Endothelial cell of umbilical vein (primary cell): ENCODE data around the gene RHOG.

Experiments
- EZH2 ChIP-seq: IDR thresholded peaks from 2 replicates; pipeline ENCODE4 v1.6.1; 2012; ENCODE audit warnings: borderline replicate concordance, low read depth, mild to moderate bottlenecking, moderate library complexity, low read length, inconsistent platforms; ENCODE audit not compliant: severe bottlenecking
- GATA2 ChIP-seq: IDR thresholded peaks from 2 replicates; pipeline ENCODE4 v1.7.0; 2011; ENCODE audit warnings: low read depth, mild to moderate bottlenecking, moderate library complexity, mixed read lengths, low read length; ENCODE audit not compliant: insufficient read length, insufficient read depth
- MYC ChIP-seq: IDR thresholded peaks from one replicate; pipeline ENCODE4 v1.6.1; 2011; ENCODE audit warnings: mild to moderate bottlenecking, low read depth, low read length
- POLR2AphosphoS5 ChIP-seq: IDR thresholded peaks from 2 replicates; pipeline ENCODE4 v1.6.1; 2012; ENCODE audit warnings: low read depth, mild to moderate bottlenecking, control low read depth, low read length, moderate library complexity; ENCODE audit not compliant: insufficient read depth
- TF ChIP-seq, protein P1 (sequence below), 2 donors: IDR thresholded peaks; 1 replicate in 1 of 2; 2 replicates in 1 of 2; pipeline ENCODE4 v1.5.1; 2011; ENCODE audit warnings: low read length in 2 of 2, mild to moderate bottlenecking in 2 of 2, moderate library complexity in 2 of 2, control low read depth in 1 of 2, inconsistent platforms in 1 of 2, low read depth in 1 of 2; ENCODE audit not compliant: insufficient read depth in 1 of 2; ENCODE audit errors: extremely low read depth in 1 of 2

DNA sequence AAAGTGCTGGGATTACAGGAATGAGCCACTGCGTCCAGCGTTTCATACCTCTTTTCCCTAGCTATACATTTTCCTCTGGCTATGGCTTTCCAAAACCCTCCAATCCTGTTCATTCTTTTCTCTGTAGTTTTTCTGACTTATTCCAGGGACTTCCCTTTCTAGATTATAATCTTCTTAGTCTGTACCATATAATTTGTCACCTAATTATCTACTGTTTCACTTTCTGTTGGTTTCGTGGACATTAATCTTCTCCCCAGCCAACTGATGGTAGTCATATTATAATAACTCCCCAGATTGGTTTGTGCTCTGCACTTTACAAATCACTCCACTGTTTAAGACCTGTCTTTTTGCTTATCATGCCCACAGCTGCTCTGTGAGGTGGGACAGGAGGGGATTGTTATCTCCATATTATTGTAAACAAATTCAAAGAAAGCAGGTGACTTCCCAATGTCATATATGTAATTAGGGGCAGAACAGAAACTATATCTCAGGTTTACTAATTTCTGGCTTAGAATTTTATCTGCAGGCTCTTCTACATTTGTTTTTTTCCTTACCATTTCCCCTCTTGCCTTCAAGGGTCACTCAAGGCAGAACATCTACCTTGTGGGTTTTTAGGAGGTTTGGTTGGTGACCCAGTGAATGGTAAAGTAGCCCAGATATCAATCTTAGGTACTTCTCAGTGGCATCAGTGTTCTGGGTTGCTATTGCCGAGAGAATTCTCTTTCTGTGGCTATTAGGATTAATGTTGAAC lies 38.6 kb upstream of the RHOG start:
- TF ChIP-seq GATA2, result no peak
- no peak for TF ChIP-seq EZH2
- no peak for TF ChIP-seq MYC
- TF ChIP-seq, protein P1, sequence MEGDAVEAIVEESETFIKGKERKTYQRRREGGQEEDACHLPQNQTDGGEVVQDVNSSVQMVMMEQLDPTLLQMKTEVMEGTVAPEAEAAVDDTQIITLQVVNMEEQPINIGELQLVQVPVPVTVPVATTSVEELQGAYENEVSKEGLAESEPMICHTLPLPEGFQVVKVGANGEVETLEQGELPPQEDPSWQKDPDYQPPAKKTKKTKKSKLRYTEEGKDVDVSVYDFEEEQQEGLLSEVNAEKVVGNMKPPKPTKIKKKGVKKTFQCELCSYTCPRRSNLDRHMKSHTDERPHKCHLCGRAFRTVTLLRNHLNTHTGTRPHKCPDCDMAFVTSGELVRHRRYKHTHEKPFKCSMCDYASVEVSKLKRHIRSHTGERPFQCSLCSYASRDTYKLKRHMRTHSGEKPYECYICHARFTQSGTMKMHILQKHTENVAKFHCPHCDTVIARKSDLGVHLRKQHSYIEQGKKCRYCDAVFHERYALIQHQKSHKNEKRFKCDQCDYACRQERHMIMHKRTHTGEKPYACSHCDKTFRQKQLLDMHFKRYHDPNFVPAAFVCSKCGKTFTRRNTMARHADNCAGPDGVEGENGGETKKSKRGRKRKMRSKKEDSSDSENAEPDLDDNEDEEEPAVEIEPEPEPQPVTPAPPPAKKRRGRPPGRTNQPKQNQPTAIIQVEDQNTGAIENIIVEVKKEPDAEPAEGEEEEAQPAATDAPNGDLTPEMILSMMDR (IDR thresholded peaks at IDR 0.05; ENCODE audit: extremely low read depth in 1 of 2, insufficient read depth in 1 of 2, low read depth in 1 of 2, low read length in 2 of 2), result no peak
- TF ChIP-seq POLR2AphosphoS5, result no peak
